Chondrocyte (in vitro differentiated cells): ENCODE measurements around the gene PPP2R2C. TPM values are rescaled to one million over a fixed set of nuclear protein-coding genes. Genes with fewer than 3 reads are reported as not detected.
A peak's percentile ranks its signal among the peaks of the same experiment; 100 is the strongest.

Experiments used
- DNase-seq: peaks from one replicate; pipeline ENCODE4 v3.0.0; 2021; ENCODE audit warnings: mixed read lengths, low spot score
- H3K27ac Mint-ChIP-seq: one replicate; pipeline ENCODE4 v1.8.0; 2021; ENCODE audit warnings: mild to moderate bottlenecking, moderate library complexity, mixed read lengths; ENCODE audit not compliant: unreplicated experiment
- H3K27me3 Mint-ChIP-seq: 2 replicates; pipeline ENCODE4 v1.8.0; 2021; ENCODE audit warnings: low read depth, mixed read lengths
- H3K36me3 Mint-ChIP-seq: 2 replicates; pipeline ENCODE4 v1.8.0; 2021; ENCODE audit warnings: low read depth, mixed read lengths
- H3K4me1 Mint-ChIP-seq: 2 replicates; pipeline ENCODE4 v1.8.0; 2021; ENCODE audit warnings: low read depth, mild to moderate bottlenecking, mixed read lengths
- H3K4me3 Mint-ChIP-seq: one replicate; pipeline ENCODE4 v1.8.0; 2021; ENCODE audit warnings: mild to moderate bottlenecking, moderate library complexity, mixed read lengths; ENCODE audit not compliant: unreplicated experiment
- H3K9me3 Mint-ChIP-seq: 2 replicates; pipeline ENCODE4 v1.8.0; 2021; ENCODE audit warnings: low read depth, mixed read lengths
- CTCF ChIP-seq: fragments of 200-600 bp; sonication (generic); IDR thresholded peaks from 2 replicates; pipeline ENCODE4 v1.5.0; 2021; ENCODE audit warnings: antibody characterized with exemption, mild to moderate bottlenecking, moderate library complexity
- total RNA-seq: library from RNA; stranded (reverse); gene quantifications from 3 replicates; pipeline ENCODE4 v1.2.1, GENCODE V29; 2021

PPP2R2C gene
- total RNA-seq, 1 donor from 2014 or later = 0.10 TPM

GRCh38 chr4:6275898-6276806 lies 196.3 kb downstream of the PPP2R2C start:
- Mint-ChIP-seq H3K27ac (no peak overlapping the region), H3K36me3 (peaks cover 2% of the 10 kb centered on the region)

DNA sequence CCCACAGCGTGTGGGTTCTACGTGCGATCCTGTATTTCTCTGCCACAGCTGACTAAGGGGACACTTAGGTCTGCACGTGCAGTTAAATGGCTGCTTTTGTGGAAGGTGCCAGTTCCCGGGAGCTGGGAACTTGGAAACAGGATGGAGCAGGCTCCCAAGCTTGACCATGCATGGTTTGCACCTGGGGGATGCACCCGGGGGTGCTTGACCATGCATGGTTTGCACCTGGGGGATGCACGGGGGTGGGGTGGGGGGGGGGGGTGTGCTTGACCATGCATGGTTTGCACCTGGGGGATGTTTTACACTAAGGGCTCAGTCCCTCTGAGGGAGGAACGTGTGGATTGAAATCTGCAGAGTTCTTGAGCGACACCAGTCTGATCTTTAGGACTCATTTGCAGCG lies 197.1 kb downstream of the PPP2R2C start:
- DNase-seq = no peak

More at GRCh38 chr4:6275898-6276806, 196.3 kb downstream of the PPP2R2C start:
- no peaks in the 10 kb centered on the region for H3K9me3 Mint-ChIP-seq
- no peaks in the 10 kb centered on the region for H3K27me3 Mint-ChIP-seq
- peaks cover 48% of the 10 kb centered on the region for H3K4me1 Mint-ChIP-seq
- DNase-seq = no peak
- H3K4me3 Mint-ChIP-seq = no peak overlapping the region
- no peak for TF ChIP-seq CTCF

DNA sequence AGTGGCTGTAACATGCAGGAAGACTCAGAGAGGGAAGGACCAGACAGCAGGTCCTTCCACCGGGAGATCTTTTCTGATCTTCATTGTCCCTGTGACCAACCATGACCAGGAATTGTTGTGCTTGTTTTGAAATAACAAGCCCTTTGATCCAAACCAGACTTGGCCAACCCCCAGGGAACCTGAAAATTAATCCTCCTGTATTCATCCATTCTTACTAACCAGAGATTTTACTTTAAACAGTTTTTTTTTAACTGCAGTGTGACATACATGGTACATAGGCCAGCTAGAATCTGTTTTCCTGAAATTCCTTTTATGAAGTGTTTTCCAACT lies 198.8 kb downstream of the PPP2R2C start:
- Mint-ChIP-seq H3K36me3 (no peaks in the 10 kb centered on the region), H3K27ac (peak overlapping the region; percentile 83)

More for the DNA sequence above, 197.1 kb downstream of the PPP2R2C start:
- H3K4me3 Mint-ChIP-seq = no peak overlapping the region
- peaks cover 56% of the 10 kb centered on the region for H3K4me1 Mint-ChIP-seq
- no peaks in the 10 kb centered on the region for H3K9me3 Mint-ChIP-seq
- TF ChIP-seq CTCF = no peak
- H3K27ac Mint-ChIP-seq = peak overlapping the region; percentile 41
- H3K36me3 Mint-ChIP-seq = no peaks in the 10 kb centered on the region
- no peaks in the 10 kb centered on the region for H3K27me3 Mint-ChIP-seq

DNA sequence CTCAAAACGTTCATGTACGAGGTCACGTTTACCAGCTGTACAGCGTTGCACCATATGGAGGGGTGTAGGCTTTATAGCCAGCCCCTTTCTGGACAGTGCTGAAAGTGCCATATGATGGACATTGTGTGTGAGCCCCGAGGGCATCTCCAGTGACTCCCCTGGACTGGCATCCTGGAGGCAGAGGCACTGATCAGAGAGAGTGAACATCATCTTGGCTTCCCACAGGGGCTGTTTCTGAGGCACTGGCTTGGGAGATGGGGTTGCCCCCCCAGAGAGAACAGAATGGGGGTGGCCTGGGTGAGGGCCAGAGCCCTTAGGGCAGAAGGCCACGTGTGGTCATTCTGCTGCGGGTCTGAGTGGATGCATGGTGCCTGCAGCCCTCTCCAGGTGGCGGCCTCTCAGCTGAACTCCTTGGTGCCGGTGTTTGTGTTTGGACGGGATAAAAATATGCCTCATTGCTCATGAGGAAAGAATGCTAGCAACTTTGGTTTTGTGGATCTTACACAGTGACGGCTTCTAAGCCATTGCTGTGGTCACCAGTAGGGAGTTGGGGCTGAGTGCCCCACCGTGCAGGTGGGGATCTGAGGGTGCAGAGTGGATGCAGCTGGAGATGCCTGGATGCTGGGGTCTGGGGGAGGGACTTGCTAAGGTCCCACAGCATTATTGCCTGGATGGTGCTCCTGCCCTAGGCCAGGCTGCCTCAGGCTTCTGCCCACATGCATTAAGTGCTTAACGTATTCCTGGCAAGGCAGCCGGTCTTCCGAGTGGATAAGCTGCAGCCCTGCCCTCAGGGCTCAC lies 199.4 kb downstream of the PPP2R2C start:
- H3K27ac Mint-ChIP-seq = peak overlapping the region; percentile 83
- no peaks in the 10 kb centered on the region for H3K9me3 Mint-ChIP-seq
- H3K36me3 Mint-ChIP-seq = no peaks in the 10 kb centered on the region
- H3K27me3 Mint-ChIP-seq = peaks cover 1% of the 10 kb centered on the region
- peak; percentile 69 for DNase-seq
- peak; percentile 34 for TF ChIP-seq CTCF
- peaks cover 57% of the 10 kb centered on the region for H3K4me1 Mint-ChIP-seq
- no peak overlapping the region for H3K4me3 Mint-ChIP-seq

More for the DNA sequence above, 198.8 kb downstream of the PPP2R2C start:
- H3K9me3 Mint-ChIP-seq = no peaks in the 10 kb centered on the region
- no peak overlapping the region for H3K4me3 Mint-ChIP-seq
- no peak for DNase-seq
- no peak for TF ChIP-seq CTCF
- H3K27me3 Mint-ChIP-seq = no peaks in the 10 kb centered on the region
- H3K4me1 Mint-ChIP-seq = peaks cover 59% of the 10 kb centered on the region
